ENCODE measurements around the gene ZYG11B. TPM values are rescaled to one million over a fixed set of nuclear protein-coding genes. Genes with fewer than 3 reads are reported as not detected.

The ZYG11B gene
- polyA plus RNA-seq, 1 donor (not counting 4 experiments of a cell fraction or from before 2014, with no cell fraction given), result 13.4 TPM

- Histone ChIP-seq H3K9me3 (ENCODE audit: control insufficient read depth, low read depth, low read length) (no peaks in the 10 kb centered on the region), H3K4me3 (ENCODE audit: control insufficient read depth in 2 of 3, extremely low read depth in 1 of 3, insufficient read depth in 2 of 3, low read depth in 1 of 3, low read length in 3 of 3) (no peak overlapping the region), H3K79me2 (ENCODE audit: control insufficient read depth, insufficient read depth, low read length) (no peaks in the 10 kb centered on the region), H3K4me2 (ENCODE audit: control insufficient read depth, extremely low read depth, insufficient read depth, low read depth, low read length) (no peak overlapping the region), H2AFZ (ENCODE audit: control insufficient read depth, low read length) (no peak overlapping the region), H3K36me3 (ENCODE audit: control insufficient read depth in 2 of 2, extremely low read depth in 1 of 2, insufficient read depth in 2 of 2, low read length in 2 of 2) (no peaks in the 10 kb centered on the region), H3K9me1 (ENCODE audit: control insufficient read depth, extremely low read depth, insufficient read depth, low read length) (no peaks in the 10 kb centered on the region), H3K9ac (ENCODE audit: control insufficient read depth, extremely low read depth, insufficient read depth, low read length) (no peak overlapping the region), H3K4me1 (ENCODE audit: control insufficient read depth, extremely low read depth, insufficient read depth, low read length) (peaks cover 5% of the 10 kb centered on the region), H3K27me3 (ENCODE audit: control insufficient read depth, extremely low read depth, insufficient read depth, low read length) (no peaks in the 10 kb centered on the region), H4K20me1 (ENCODE audit: control insufficient read depth, extremely low read depth, insufficient read depth, low read length) (no peaks in the 10 kb centered on the region), H3K27ac (ENCODE audit: control insufficient read depth, insufficient read depth, low read length) (no peak overlapping the region)
- dilution Hi-C loops (cut with MboI; ENCODE audit: extremely low pct_ligation_motif_present, low sequenced_read_pairs), result no loop called here
- FAIRE-seq, result no peak
- no peak for DNase-seq (ENCODE audit: low read depth, low spot score)
- TF ChIP-seq, protein P1, sequence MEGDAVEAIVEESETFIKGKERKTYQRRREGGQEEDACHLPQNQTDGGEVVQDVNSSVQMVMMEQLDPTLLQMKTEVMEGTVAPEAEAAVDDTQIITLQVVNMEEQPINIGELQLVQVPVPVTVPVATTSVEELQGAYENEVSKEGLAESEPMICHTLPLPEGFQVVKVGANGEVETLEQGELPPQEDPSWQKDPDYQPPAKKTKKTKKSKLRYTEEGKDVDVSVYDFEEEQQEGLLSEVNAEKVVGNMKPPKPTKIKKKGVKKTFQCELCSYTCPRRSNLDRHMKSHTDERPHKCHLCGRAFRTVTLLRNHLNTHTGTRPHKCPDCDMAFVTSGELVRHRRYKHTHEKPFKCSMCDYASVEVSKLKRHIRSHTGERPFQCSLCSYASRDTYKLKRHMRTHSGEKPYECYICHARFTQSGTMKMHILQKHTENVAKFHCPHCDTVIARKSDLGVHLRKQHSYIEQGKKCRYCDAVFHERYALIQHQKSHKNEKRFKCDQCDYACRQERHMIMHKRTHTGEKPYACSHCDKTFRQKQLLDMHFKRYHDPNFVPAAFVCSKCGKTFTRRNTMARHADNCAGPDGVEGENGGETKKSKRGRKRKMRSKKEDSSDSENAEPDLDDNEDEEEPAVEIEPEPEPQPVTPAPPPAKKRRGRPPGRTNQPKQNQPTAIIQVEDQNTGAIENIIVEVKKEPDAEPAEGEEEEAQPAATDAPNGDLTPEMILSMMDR (optimal IDR thresholded peaks at IDR 0.05 in 1 of 3, IDR thresholded peaks at IDR 0.05 in 1 of 3, conservative IDR thresholded peaks at IDR 0.05 in 1 of 3; ENCODE audit: extremely low read depth in 1 of 3, insufficient read depth in 2 of 3, low read length in 3 of 3), result no peak
- no peak for TF ChIP-seq EZH2 (IDR thresholded peaks at IDR 0.05; ENCODE audit: low read length)
Observed at GRCh38 chr1:52852854-52853253, 126.6 kb downstream of the ZYG11B start.

GRCh38 chr1:52855584-52855983 lies 129.3 kb downstream of the ZYG11B start:
- no peak for DNase-seq (ENCODE audit: low read depth, low spot score)
- H3K4me1 ChIP-seq (ENCODE audit: control insufficient read depth, extremely low read depth, insufficient read depth, low read length), result peaks cover 11% of the 10 kb centered on the region
- dilution Hi-C loops (cut with MboI; ENCODE audit: extremely low pct_ligation_motif_present, low sequenced_read_pairs), result no loop called here
- TF ChIP-seq, protein P1 (optimal IDR thresholded peaks at IDR 0.05 in 1 of 3, IDR thresholded peaks at IDR 0.05 in 1 of 3, conservative IDR thresholded peaks at IDR 0.05 in 1 of 3; ENCODE audit: extremely low read depth in 1 of 3, insufficient read depth in 2 of 3, low read length in 3 of 3), result no peak
- TF ChIP-seq EZH2 (IDR thresholded peaks at IDR 0.05; ENCODE audit: low read length), result no peak
- no peak overlapping the region for H2AFZ ChIP-seq (ENCODE audit: control insufficient read depth, low read length)
- H3K27me3 ChIP-seq (ENCODE audit: control insufficient read depth, extremely low read depth, insufficient read depth, low read length), result no peaks in the 10 kb centered on the region
- H3K4me3 ChIP-seq (ENCODE audit: control insufficient read depth in 2 of 3, extremely low read depth in 1 of 3, insufficient read depth in 2 of 3, low read depth in 1 of 3, low read length in 3 of 3), result no peak overlapping the region
- H3K79me2 ChIP-seq (ENCODE audit: control insufficient read depth, insufficient read depth, low read length), result no peaks in the 10 kb centered on the region
- H4K20me1 ChIP-seq (ENCODE audit: control insufficient read depth, extremely low read depth, insufficient read depth, low read length), result no peaks in the 10 kb centered on the region
- no peak overlapping the region for H3K4me2 ChIP-seq (ENCODE audit: control insufficient read depth, extremely low read depth, insufficient read depth, low read depth, low read length)
- no peaks in the 10 kb centered on the region for H3K9me3 ChIP-seq (ENCODE audit: control insufficient read depth, low read depth, low read length)
- H3K9me1 ChIP-seq (ENCODE audit: control insufficient read depth, extremely low read depth, insufficient read depth, low read length), result no peaks in the 10 kb centered on the region
- H3K9ac ChIP-seq (ENCODE audit: control insufficient read depth, extremely low read depth, insufficient read depth, low read length), result no peak overlapping the region
- no peaks in the 10 kb centered on the region for H3K36me3 ChIP-seq (ENCODE audit: control insufficient read depth in 2 of 2, extremely low read depth in 1 of 2, insufficient read depth in 2 of 2, low read length in 2 of 2)
- FAIRE-seq, result no peak
- no peak overlapping the region for H3K27ac ChIP-seq (ENCODE audit: control insufficient read depth, insufficient read depth, low read length)

Data from keratinocyte (primary cell).